SIG-M5 treated with dmso at 0.1 percent for 504 hours (cell line): ENCODE results near the gene FOXF1.

Experiments
- DNase-seq: peaks from one replicate; lab custom pipeline; 2025; ENCODE audit not compliant: unreplicated experiment; lab: John Stamatoyannopoulos, UW

The FOXF1 gene

DNA sequence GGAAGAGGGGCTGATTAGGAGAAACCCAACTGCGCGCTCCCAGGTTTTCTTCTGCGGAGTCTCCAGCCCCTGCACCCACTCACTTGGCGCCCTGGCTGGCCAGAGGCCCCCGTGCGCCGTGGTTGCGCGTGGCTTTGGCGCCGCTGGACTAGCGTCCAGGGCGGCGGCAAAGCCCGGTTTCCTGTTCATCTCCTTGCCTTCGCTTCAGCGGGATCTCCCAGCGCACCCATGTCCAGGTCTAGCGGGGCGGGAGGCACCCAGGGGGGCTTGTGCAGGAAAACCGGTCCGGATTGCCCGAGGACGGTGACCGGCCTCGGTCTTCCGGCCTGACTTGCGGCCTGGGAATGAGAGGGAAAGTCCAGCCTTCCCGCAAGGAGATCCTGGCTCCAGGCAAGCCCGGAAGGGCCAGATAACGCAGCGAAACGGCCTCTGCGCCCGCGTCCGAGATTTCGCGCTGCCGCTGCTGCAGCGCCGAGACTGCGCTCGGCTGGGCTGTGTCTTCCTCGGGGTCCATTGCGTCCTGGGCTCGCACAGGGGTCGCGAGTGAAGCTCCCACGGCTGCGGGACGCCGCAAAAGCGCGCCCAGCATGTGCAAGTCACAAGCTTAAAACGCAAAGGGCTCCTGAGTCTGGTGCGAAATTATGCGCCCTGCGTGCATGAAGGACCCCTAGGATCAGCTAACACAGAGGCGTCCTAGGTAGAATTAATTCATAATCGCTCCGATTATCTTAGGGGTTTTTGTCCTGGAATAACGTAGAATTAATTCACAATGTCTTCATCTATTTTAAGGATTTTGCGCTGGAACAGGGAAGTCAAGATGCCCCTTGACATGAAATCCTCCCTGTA lies 5.7 kb downstream of the FOXF1 start:
- DNase-seq, result no peak

- no peak for DNase-seq
Observed at GRCh38 chr16:86516623-86517003, 6.3 kb downstream of the FOXF1 start.

DNA sequence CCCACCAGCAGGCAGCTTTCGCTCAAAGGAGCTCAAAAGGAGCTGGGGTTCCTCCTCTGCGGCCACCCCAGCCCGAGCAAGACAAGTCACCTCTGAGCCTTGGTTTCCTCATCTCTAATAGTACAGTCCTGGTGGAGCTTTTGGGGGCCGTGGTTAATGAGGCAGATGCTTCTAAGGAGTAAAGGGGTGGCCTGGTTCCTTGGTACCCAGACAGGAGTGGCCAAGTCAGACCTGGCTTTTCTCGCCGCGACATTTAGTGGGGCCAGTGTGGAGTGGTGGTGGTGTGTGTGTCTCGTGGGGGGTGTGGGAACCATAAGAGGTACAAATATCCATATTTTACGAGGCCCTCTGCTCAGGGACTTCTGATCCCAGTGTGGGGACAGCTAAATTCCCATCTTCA lies 6.7 kb downstream of the FOXF1 start:
- no peak for DNase-seq

- DNase-seq, result peak; percentile 16
Observed at GRCh38 chr16:86517652-86518258, 7.4 kb downstream of the FOXF1 start.

- DNase-seq, result no peak
Observed at GRCh38 chr16:86519007-86519648, 8.8 kb downstream of the FOXF1 start.

GRCh38 chr16:86519649-86520316 lies 9.5 kb downstream of the FOXF1 start:
- peak; percentile 23 for DNase-seq

- no peak for DNase-seq
Observed at GRCh38 chr16:86520317-86521210, 10.2 kb downstream of the FOXF1 start.

- DNase-seq, result no peak
Observed at GRCh38 chr16:86521236-86522197, 11.2 kb downstream of the FOXF1 start.

DNA sequence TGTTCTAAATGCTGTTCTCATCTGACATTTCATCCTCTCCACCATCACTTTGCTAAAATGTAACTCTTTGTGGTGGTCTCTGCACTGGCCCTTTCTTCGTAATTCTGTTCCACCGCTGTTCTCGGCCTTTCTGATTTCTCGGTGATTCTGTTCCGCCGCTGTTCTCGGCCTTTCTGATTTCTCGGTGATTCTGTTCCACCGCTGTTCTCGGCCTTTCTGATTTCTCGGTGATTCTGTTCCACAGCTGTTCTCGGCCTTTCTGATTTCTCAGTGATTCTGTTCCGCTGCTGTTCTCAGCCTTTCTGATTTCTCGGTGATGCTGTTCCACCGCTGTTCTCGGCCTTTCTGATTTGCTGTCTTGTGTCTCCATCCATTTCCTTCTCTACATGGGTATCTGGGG lies 12.3 kb downstream of the FOXF1 start:
- DNase-seq, result no peak

GRCh38 chr16:86523166-86523740 lies 12.9 kb downstream of the FOXF1 start:
- no peak for DNase-seq

DNA sequence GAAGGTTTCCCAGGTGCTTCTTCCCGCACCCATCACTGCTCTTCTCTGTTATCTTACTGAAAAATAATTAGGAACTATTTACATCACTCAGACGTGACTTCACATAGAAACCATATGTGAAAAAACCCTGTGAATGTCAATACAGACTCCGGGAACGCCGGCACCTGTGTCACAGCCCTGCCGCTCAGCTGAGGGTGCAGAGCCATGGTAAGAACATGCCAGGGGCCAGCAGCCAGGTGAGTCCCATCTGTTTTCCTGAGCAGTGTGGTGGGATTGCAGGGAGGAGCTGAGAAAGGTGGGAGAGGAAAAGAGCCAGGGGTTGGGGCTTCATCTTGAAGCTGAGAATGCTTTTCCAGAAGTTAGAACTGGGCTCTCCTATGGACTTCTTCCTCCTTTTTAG lies 13.7 kb downstream of the FOXF1 start:
- no peak for DNase-seq

GRCh38 chr16:86525696-86526095 lies 15.4 kb downstream of the FOXF1 start:
- no peak for DNase-seq

DNA sequence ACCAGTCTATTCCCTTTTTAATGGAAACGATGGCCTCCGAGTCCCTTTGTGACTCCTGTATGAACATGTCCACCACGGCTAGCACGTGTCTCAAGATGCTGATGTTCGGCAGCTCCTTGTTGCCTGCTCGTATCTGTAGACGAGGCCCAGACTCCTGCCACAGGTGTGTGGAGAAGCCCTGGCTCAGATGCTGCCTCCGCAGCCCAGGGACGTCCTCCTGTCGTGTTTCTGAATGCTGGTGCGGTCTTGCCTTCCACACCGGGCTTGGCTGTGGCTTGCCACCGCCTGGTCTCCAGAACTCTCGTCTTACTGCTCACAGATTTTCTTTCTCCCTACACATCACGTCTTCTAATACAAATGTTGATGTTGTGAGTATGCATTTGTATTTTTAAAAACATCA lies 17.0 kb downstream of the FOXF1 start:
- no peak for DNase-seq

GRCh38 chr16:86528061-86528929 lies 18.0 kb downstream of the FOXF1 start:
- DNase-seq, result no peak

DNA sequence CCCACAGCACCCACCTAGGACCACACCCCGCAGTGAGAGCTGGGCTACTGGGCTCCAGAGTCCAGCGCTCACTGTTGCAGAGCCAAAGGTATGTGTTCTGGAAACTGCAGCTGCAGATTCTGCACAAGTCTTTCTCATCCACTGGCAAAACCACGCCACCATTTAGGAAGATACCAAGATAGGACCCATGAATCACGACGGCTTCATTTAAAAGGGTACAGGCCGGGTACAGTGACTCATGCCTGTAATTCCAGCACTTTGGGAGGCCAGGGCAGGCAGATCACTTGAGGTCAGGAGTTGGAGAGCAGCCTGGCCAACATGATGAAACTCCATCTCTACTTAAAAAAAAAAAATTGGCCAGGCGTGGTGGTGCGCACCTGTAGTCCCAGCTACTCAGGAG lies 18.8 kb downstream of the FOXF1 start:
- DNase-seq, result no peak

DNA sequence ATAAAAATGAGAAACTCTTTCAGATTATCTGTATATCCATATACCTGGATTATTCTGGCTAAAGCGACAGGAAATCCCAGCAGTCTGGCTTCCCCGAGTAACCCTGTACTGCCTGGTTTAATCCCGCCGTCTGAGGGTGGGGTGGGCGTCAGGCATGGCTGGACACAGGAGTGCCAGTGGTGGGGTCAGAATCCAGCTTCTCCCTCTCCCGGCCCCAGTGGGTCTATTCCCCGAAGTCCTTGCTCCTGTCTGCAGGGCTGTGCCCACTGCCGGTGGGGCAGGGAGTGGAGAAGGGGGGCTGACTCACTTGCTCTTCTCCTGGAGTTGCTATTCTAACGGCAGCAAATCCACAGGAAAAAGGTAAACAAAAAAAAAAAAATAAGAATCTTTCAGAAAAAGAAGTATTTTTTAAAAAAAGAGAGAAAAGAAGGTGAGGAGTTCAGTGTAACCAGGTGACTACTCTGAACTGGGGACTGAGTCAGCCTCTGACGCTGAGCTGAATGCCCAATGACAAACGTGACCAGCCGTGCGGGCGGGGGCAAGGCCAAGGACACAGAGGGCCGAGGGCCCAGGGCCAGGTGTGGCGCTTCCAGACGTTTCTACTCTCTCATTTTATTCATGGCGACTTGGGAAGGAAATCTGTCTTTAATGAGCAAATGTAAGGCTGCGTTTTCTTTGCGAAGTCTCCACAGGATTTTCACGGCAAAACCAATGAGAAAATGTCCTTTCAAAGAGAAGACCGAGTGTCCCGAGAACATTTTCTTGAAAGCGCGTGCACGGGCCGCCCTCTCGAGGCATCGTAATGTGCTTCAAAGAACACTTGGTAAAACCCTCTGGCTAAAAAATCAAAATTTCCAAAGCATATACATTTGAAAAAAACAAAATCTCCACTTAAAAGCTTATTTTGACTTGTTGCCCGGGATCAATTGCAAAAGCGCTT lies 20.2 kb downstream of the FOXF1 start:
- no peak for DNase-seq

- no peak for DNase-seq
Observed at GRCh38 chr16:86531191-86531545, 20.8 kb downstream of the FOXF1 start.
